ENCODE results near the gene SRGAP1. TPM values are rescaled to one million over a fixed set of nuclear protein-coding genes. Genes with fewer than 3 reads are reported as not detected.
A peak's percentile ranks its signal among the peaks of the same experiment; 100 is the strongest.

The SRGAP1 gene
- total RNA-seq, 1 donor from 2014 or later = 9.7 TPM

DNA sequence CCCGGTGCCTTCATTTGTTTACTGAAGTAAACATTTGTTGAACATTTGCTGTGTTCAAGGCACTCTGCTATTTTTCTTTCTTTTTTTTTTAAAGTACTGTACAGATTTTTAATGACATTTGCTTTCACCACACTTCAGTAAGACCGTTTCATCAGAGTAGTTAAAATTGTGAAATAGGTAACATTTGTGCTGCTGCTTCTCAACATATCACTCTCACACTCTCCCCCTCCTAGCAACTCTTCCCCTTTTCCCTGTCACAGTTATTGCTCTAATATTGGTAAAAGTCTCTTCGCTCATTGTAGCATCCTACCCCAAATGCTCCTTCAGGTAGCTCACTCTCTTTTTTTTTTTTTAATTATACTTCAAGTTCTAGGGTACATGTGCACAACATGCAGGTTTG lies 49.6 kb downstream of the SRGAP1 start:
- DNase-seq (ENCODE audit: low spot score in 2 of 2, unreplicated experiment in 2 of 2) = no peak
- no peaks in the 10 kb centered on the region for H3K9me3 Mint-ChIP-seq
- peaks cover 13% of the 10 kb centered on the region for H3K4me1 Mint-ChIP-seq
- H3K27ac Mint-ChIP-seq = no peak overlapping the region
- H3K36me3 Mint-ChIP-seq = no peaks in the 10 kb centered on the region
- no peak overlapping the region for H3K4me3 Mint-ChIP-seq
- TF ChIP-seq, protein P1, sequence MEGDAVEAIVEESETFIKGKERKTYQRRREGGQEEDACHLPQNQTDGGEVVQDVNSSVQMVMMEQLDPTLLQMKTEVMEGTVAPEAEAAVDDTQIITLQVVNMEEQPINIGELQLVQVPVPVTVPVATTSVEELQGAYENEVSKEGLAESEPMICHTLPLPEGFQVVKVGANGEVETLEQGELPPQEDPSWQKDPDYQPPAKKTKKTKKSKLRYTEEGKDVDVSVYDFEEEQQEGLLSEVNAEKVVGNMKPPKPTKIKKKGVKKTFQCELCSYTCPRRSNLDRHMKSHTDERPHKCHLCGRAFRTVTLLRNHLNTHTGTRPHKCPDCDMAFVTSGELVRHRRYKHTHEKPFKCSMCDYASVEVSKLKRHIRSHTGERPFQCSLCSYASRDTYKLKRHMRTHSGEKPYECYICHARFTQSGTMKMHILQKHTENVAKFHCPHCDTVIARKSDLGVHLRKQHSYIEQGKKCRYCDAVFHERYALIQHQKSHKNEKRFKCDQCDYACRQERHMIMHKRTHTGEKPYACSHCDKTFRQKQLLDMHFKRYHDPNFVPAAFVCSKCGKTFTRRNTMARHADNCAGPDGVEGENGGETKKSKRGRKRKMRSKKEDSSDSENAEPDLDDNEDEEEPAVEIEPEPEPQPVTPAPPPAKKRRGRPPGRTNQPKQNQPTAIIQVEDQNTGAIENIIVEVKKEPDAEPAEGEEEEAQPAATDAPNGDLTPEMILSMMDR (IDR thresholded peaks at IDR 0.05; ENCODE audit: unreplicated experiment) = no peak
- H3K27me3 Mint-ChIP-seq (ENCODE audit: low read depth) = no peaks in the 10 kb centered on the region

DNA sequence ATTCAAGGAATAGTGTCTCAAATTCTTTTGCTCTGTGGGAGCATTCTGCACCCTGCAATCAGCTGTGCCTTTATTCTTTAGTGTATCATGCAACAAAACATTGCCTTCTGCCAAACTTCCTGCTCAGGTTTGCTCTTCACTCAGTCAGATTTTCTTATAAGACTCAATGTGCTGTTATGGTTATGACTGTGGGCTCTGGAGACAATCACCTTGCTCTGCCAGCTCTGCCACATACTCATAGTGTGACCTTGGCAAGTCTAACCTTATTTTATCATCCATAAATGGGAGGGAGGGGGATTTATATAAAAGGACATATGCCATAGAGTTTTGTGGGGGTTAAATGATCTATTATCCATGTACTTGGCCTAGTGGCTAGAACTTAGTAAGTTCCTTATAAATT lies 51.3 kb downstream of the SRGAP1 start:
- TF ChIP-seq, protein P1 (IDR thresholded peaks at IDR 0.05; ENCODE audit: unreplicated experiment) = no peak
- H3K4me1 Mint-ChIP-seq = peaks cover 13% of the 10 kb centered on the region
- no peak overlapping the region for H3K4me3 Mint-ChIP-seq
- H3K27me3 Mint-ChIP-seq (ENCODE audit: low read depth) = no peaks in the 10 kb centered on the region
- H3K36me3 Mint-ChIP-seq = no peaks in the 10 kb centered on the region
- H3K27ac Mint-ChIP-seq = no peak overlapping the region
- H3K9me3 Mint-ChIP-seq = no peaks in the 10 kb centered on the region
- DNase-seq (ENCODE audit: low spot score in 2 of 2, unreplicated experiment in 2 of 2) = no peak

DNA sequence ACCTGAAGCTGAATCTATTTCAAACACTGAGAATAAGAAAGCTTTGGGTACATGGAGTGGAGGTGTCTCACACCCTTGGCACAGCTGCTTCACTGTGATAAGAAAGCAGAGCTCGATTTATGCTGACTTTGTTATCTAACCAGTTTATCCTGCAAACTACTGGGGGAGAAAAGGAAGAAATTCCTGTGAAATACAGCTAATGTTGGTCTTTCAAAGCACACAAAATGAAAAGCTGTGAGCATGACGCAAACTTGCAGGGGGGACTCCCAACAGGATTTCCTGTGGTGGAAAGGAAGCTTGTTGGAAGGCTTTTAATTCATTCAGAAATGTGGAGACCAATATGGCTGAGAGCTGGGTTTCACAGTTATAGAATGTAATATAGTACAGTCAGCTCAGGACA lies 53.4 kb downstream of the SRGAP1 start:
- TF ChIP-seq, protein P1 (IDR thresholded peaks at IDR 0.05; ENCODE audit: unreplicated experiment) = no peak
- Mint-ChIP-seq H3K27me3 (ENCODE audit: low read depth) (no peaks in the 10 kb centered on the region), H3K36me3 (no peaks in the 10 kb centered on the region), H3K27ac (peak overlapping the region; percentile 43), H3K9me3 (no peaks in the 10 kb centered on the region), H3K4me1 (peaks cover 12% of the 10 kb centered on the region), H3K4me3 (no peak overlapping the region)
- DNase-seq (ENCODE audit: low spot score in 2 of 2, unreplicated experiment in 2 of 2) = no peak

DNA sequence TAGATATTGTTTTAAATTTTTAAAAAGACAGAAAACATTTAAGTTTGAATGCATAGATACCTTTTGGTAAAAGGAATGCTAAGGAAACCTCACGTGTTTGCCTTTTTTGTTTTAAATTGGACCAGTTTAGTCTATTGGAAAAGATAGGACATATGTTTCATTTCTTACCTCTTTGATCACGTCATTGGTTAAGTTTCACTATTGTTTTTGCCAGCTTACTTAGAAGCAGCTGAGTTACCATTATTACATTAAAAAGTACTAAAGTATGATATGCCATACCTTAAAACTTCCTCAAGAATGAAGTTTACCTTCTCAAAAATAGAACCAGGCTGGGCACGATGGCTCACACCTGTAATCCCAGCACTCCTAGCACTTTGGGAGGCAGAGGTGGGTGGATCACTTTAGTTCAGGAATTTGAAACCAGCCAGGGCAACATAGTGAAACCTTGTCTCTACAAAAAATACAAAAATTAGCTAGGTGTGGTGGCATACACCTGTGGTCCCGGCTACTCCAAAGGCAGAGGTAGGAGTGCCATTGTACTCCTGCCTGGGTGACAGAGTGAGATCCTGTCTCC lies 54.4 kb downstream of the SRGAP1 start:
- TF ChIP-seq, protein P1 (IDR thresholded peaks at IDR 0.05; ENCODE audit: unreplicated experiment) = no peak
- no peak overlapping the region for H3K4me3 Mint-ChIP-seq
- no peak for DNase-seq (ENCODE audit: low spot score in 2 of 2, unreplicated experiment in 2 of 2)
- no peaks in the 10 kb centered on the region for H3K36me3 Mint-ChIP-seq
- H3K4me1 Mint-ChIP-seq = peaks cover 11% of the 10 kb centered on the region
- no peaks in the 10 kb centered on the region for H3K9me3 Mint-ChIP-seq
- no peaks in the 10 kb centered on the region for H3K27me3 Mint-ChIP-seq (ENCODE audit: low read depth)
- H3K27ac Mint-ChIP-seq = no peak overlapping the region

DNA sequence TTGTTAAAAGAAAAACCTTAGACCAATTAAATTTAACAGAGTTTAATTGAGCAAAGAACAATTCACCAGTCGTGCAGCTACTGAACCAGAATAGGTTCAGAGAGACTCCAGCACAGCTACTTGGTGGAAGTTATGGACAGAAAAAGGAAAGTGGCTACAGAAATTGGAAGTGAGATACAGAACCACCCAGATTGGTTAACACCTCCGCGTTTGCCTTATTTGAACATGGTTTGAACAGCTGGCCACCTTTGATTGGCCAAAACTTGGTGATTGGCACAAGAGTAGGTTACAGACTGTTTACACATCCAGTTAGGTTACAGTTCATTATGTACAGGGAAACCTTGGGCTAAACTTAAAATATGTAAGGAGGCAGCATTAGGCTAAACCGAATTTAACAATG lies 54.9 kb downstream of the SRGAP1 start:
- Mint-ChIP-seq H3K9me3 (no peaks in the 10 kb centered on the region), H3K27me3 (ENCODE audit: low read depth) (no peaks in the 10 kb centered on the region), H3K27ac (no peak overlapping the region), H3K4me1 (peaks cover 11% of the 10 kb centered on the region), H3K4me3 (no peak overlapping the region), H3K36me3 (no peaks in the 10 kb centered on the region)
- TF ChIP-seq, protein P1 (IDR thresholded peaks at IDR 0.05; ENCODE audit: unreplicated experiment) = no peak
- DNase-seq (ENCODE audit: low spot score in 2 of 2, unreplicated experiment in 2 of 2) = no peak

Measured in mesothelial cell of epicardium (in vitro differentiated cells).